MM.1S (cell line): Measurements from ENCODE around the gene CENPS.

Experiments
- DNase-seq: peaks from one replicate; pipeline ENCODE4 v3.0.0-alpha.2; 2015
- H2AFZ ChIP-seq: fragments of 300-600 bp; sonication (generic); 2 replicates; pipeline ENCODE4 v1.6.0; 2016; ENCODE audit warnings: antibody characterized with exemption, low read length
- H3F3A ChIP-seq: fragments of 300-600 bp; sonication (generic); 2 replicates; pipeline ENCODE4 v1.6.1; 2016; ENCODE audit warnings: mild to moderate bottlenecking, antibody characterized with exemption, low read length, moderate library complexity, mixed read lengths; ENCODE audit not compliant: insufficient read depth
- H3K27ac ChIP-seq: fragments of 300-600 bp; sonication (generic); 2 replicates; pipeline ENCODE4 v1.5.1; 2016; ENCODE audit warnings: mild to moderate bottlenecking, low read length
- H3K27me3 ChIP-seq: fragments of 300-600 bp; sonication (generic); replicated peaks from 2 replicates; pipeline ENCODE4 v1.6.0; 2016; ENCODE audit warnings: low read length; ENCODE audit not compliant: insufficient read depth
- H3K36me3 ChIP-seq: fragments of 300-600 bp; sonication (generic); replicated peaks from 2 replicates; pipeline ENCODE4 v1.6.1; 2016; ENCODE audit warnings: mild to moderate bottlenecking, low read length, mixed read lengths; ENCODE audit not compliant: insufficient read depth
- H3K4me1 ChIP-seq: fragments of 300-600 bp; sonication (generic); 2 replicates; pipeline ENCODE4 v1.6.1; 2016; ENCODE audit warnings: low read length, mixed read lengths
- H3K4me2 ChIP-seq: fragments of 300-600 bp; sonication (generic); 2 replicates; pipeline ENCODE4 v1.6.0; 2016; ENCODE audit warnings: low read depth, low read length
- H3K4me3 ChIP-seq: fragments of 300-600 bp; sonication (generic); 2 replicates; pipeline ENCODE4 v1.5.1; 2016; ENCODE audit warnings: low read length, mixed read lengths
- H3K79me2 ChIP-seq: fragments of 300-600 bp; sonication (generic); 2 replicates; pipeline ENCODE4 v1.6.1; 2016; ENCODE audit warnings: mixed run types, low read length, mixed read lengths
- H3K9ac ChIP-seq: fragments of 300-600 bp; sonication (generic); 2 replicates; pipeline ENCODE4 v1.6.1; 2016; ENCODE audit warnings: low read length, mixed read lengths
- H3K9me2 ChIP-seq: fragments of 300-600 bp; sonication (generic); replicated peaks from 2 replicates; pipeline ENCODE4 v1.6.1; 2016; ENCODE audit warnings: mild to moderate bottlenecking, low read length, mixed read lengths; ENCODE audit not compliant: insufficient read depth
- H3K9me3 ChIP-seq: fragments of 300-600 bp; sonication (generic); replicated peaks from 2 replicates; pipeline ENCODE4 v1.6.1; 2016; ENCODE audit warnings: mild to moderate bottlenecking, low read length, mixed read lengths; ENCODE audit not compliant: insufficient read depth
- H4K20me1 ChIP-seq: fragments of 300-600 bp; sonication (generic); 2 replicates; pipeline ENCODE4 v1.6.1; 2016; ENCODE audit warnings: mild to moderate bottlenecking, low read length, moderate library complexity, mixed read lengths; ENCODE audit not compliant: insufficient read depth
- EZH2 ChIP-seq: fragments of 300-600 bp; sonication (generic); optimal IDR thresholded peaks from 2 replicates; pipeline ENCODE3; 2017; ENCODE audit warnings: low read depth, mild to moderate bottlenecking, antibody characterized with exemption, low read length, mixed read lengths
- EZH2phosphoT487 ChIP-seq: fragments of 300-600 bp; sonication (generic); IDR thresholded peaks from 2 replicates; pipeline ENCODE4 v1.6.1; 2018; ENCODE audit warnings: antibody characterized with exemption, low read length
- TF ChIP-seq, protein P1 (sequence below): fragments of 300-600 bp; sonication (generic); IDR thresholded peaks from 2 replicates; pipeline ENCODE4 v1.5.1; 2016; ENCODE audit warnings: antibody characterized with exemption, low read length, mixed read lengths

Gene CENPS

DNA sequence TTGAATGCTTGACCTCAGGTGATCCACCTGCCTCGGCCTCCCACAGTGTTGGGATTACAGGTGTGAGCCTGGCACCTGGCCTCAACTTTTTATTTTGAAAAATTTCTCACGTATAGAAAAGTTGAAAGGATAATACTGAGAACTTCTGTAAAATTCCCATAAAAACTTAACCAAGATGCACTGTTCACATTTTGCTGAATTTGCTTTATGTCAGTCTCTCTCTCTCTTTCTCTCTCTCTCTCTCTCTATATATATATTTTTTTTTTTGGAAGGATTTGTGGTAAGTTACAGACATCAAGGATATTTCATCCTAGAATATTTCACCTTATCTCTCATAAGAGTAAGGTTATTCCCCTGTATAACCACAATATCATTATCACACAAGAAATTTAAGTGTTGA lies 50.4 kb downstream of the CENPS start:
- Histone ChIP-seq H3K4me1 (peaks cover 6% of the 10 kb centered on the region; the same call in 1 of the 2 replicates), H3K36me3 (no peaks in the 10 kb centered on the region), H4K20me1 (no peaks in the 10 kb centered on the region), H3K9ac (no peak overlapping the region), H3K27me3 (no peaks in the 10 kb centered on the region), H3K4me2 (no peak overlapping the region), H3K9me2 (no peaks in the 10 kb centered on the region), H2AFZ (no peak overlapping the region), H3K27ac (no peak overlapping the region), H3K4me3 (no peak overlapping the region), H3K79me2 (peaks cover 76% of the 10 kb centered on the region), H3F3A (0 out of 2 replicates have a peak, but pooled peaks cover 1% of the 10 kb centered on the region), H3K9me3 (no peaks in the 10 kb centered on the region)
- TF ChIP-seq EZH2, result no peak
- TF ChIP-seq, protein P1, sequence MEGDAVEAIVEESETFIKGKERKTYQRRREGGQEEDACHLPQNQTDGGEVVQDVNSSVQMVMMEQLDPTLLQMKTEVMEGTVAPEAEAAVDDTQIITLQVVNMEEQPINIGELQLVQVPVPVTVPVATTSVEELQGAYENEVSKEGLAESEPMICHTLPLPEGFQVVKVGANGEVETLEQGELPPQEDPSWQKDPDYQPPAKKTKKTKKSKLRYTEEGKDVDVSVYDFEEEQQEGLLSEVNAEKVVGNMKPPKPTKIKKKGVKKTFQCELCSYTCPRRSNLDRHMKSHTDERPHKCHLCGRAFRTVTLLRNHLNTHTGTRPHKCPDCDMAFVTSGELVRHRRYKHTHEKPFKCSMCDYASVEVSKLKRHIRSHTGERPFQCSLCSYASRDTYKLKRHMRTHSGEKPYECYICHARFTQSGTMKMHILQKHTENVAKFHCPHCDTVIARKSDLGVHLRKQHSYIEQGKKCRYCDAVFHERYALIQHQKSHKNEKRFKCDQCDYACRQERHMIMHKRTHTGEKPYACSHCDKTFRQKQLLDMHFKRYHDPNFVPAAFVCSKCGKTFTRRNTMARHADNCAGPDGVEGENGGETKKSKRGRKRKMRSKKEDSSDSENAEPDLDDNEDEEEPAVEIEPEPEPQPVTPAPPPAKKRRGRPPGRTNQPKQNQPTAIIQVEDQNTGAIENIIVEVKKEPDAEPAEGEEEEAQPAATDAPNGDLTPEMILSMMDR, result no peak
- no peak for DNase-seq

DNA sequence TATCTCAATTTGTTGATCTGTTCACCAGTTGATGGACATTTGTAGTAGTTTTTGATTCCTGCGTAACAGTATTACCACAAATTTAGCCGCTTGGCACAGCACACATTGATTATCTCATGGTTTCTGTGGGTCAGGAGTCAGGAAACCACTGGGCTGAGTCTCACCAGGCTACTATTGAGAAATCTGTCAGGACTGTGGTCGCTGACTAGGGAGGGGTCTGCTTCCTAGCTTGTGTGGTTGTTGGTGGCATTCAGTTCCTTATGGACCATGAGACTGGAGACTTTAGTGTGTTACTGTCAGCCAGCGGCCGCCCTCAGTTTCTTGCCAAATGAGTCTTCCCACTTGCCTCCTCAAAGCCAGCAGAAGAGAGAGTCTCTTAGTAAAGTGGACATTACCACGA lies 54.3 kb downstream of the CENPS start:
- Histone ChIP-seq H3K27me3 (no peaks in the 10 kb centered on the region), H2AFZ (no peak overlapping the region), H3K4me2 (no peak overlapping the region), H3K79me2 (peaks cover 47% of the 10 kb centered on the region), H4K20me1 (no peaks in the 10 kb centered on the region), H3K9me3 (no peaks in the 10 kb centered on the region), H3K4me3 (no peak overlapping the region), H3K9ac (no peak overlapping the region), H3K27ac (no peak overlapping the region), H3K4me1 (no peaks in the 10 kb centered on the region), H3K9me2 (no peaks in the 10 kb centered on the region), H3F3A (no peaks in the 10 kb centered on the region), H3K36me3 (no peaks in the 10 kb centered on the region)
- TF ChIP-seq, protein P1, result no peak
- DNase-seq, result no peak

DNA sequence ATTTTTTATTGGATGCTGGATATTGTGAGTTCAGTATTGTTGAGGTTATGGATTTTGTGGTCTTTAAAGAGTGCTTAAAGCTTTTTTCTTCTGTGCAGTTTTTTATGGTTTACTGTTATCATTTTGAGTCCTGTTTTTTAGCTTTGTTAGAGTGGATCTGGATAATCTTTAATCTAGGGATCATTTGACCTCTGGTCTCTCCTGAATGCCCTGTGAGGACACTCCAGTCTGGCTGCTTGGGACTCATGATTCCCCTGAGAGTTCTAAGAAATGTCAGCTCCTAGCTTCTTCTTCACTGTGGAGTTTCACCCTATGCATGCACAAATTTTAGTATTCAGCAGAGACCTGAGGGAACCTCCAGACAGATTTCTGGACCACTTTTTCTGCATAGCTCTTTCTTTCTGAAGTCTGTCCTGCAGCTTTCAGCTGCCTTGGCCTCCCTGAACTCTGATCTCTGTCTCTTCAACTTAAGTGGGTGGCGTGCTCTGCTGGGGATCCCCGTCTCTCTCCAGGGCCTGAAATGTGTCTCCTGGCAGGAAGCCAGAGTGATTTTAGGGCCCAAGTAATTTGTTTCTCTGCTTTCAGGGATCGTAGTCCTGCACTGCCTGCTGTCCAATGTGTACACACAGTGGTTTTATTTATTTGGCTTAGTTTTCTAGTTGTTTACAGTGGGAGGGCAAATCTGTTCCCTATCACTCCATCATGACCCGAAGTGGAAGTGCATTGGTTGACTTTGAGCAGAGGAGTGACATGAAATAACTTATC lies 59.2 kb downstream of the CENPS start:
- Histone ChIP-seq H3K4me3 (no peak overlapping the region), H3K79me2 (peaks cover 54% of the 10 kb centered on the region), H3F3A (no peaks in the 10 kb centered on the region), H2AFZ (no peak overlapping the region), H3K9me2 (no peaks in the 10 kb centered on the region), H3K4me2 (no peak overlapping the region), H3K27me3 (no peaks in the 10 kb centered on the region), H4K20me1 (no peaks in the 10 kb centered on the region), H3K36me3 (no peaks in the 10 kb centered on the region), H3K9ac (no peak overlapping the region), H3K4me1 (no peaks in the 10 kb centered on the region), H3K9me3 (no peaks in the 10 kb centered on the region), H3K27ac (no peak overlapping the region)
- no peak for DNase-seq
- TF ChIP-seq, protein P1, result no peak
- TF ChIP-seq EZH2phosphoT487 (no peak), EZH2 (no peak)
